Transverse colon (tissue), 4 donors: ENCODE measurements around the gene TRIM47.

ENCODE experiments used
- CTCF ChIP-seq, 5 experiments: fragments of 200-600 bp in 3 of 5; fragments of 450-650 bp in 2 of 5; sonication (generic) in 3 of 5; IDR thresholded peaks; 1 replicate in 2 of 5; 2 replicates in 3 of 5; pipeline ENCODE4 v1.5.1; 2016 to 2017; ENCODE audit warnings: antibody characterized with exemption in 5 of 5, inconsistent platforms in 3 of 5, mild to moderate bottlenecking in 2 of 5, moderate library complexity in 1 of 5
- EP300 ChIP-seq: sonication (generic); formaldehyde crosslinking; IDR thresholded peaks from one replicate; pipeline ENCODE4 v1.6.1; 2017; ENCODE audit warnings: antibody characterized with exemption, low read depth
- POLR2AphosphoS5 ChIP-seq, 3 donors: sonication (generic); formaldehyde crosslinking; IDR thresholded peaks; one replicate each; pipeline ENCODE4 v1.6.1; 2016; ENCODE audit warnings: antibody characterized with exemption in 3 of 3

- TF ChIP-seq CTCF (IDR thresholded peaks at IDR 0.05) = no peak
- TF ChIP-seq POLR2AphosphoS5 (IDR thresholded peaks at IDR 0.05) = no peak
- TF ChIP-seq EP300 = no peak
Observed at GRCh38 chr17:75920045-75920560, 41.7 kb upstream of the TRIM47 start.
